Fibroblast of skin of right biceps (primary cell): ENCODE data around the gene CREB3L4.
"Not testable (repeated sequence)": the region's sequence is repeated elsewhere in the genome, so short reads cannot be mapped to it uniquely, and the experiment has no call there.

Experiments used
- DNase-seq: peaks from one replicate; pipeline ENCODE4 v3.0.0-alpha.2; 2013

The CREB3L4 gene

DNA sequence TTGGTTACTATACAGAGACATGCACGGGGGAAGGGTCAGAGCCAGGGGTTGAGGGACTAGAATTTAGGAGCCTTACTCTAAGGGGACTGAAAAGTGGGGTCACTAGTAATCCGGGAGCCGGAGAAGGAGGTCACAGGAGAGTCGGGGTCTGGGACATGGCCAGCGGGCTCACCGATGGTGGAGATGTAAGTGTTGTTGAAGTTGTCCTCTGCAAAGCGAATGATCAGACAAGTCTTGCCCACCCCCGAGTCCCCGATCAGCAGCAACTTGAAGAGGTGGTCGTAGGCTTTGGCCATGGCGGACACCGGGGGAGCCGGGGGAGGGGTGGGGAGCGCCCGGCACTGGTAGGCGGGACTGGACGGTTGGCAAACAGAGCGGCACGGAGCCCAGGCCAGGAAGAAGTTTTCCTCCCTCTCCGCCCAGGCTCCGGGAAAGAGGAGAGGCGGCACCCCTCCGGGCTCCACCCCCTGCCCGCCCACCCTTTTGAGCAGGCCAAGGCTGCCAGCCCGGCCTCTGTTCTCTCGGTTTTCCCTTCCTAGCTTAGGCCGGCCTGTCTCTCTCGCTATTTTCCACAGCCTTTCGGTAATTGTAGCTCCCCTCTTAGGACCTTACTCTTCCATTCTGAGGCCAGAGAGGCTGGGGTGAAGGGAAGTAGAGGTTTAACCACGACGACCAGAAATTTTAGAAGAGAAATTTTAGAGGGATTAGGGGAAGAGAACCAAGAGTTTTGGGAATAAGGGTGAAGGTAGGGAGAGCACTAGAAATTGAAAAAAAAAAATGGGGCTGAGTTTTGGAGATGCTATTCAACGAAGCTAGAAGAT lies 18.4 kb downstream of the CREB3L4 start, which contains the start of gene RAB13:
TSS of gene RAB13 (minus strand) at position 399 of the 821 bp plus-strand sequence. CDS start at position 296, 103 bp downstream.
- DNase-seq: peak; percentile 89

- DNase-seq: no peak
Measured at GRCh38 chr1:153987621-153988020, 19.9 kb downstream of the CREB3L4 start.

DNA sequence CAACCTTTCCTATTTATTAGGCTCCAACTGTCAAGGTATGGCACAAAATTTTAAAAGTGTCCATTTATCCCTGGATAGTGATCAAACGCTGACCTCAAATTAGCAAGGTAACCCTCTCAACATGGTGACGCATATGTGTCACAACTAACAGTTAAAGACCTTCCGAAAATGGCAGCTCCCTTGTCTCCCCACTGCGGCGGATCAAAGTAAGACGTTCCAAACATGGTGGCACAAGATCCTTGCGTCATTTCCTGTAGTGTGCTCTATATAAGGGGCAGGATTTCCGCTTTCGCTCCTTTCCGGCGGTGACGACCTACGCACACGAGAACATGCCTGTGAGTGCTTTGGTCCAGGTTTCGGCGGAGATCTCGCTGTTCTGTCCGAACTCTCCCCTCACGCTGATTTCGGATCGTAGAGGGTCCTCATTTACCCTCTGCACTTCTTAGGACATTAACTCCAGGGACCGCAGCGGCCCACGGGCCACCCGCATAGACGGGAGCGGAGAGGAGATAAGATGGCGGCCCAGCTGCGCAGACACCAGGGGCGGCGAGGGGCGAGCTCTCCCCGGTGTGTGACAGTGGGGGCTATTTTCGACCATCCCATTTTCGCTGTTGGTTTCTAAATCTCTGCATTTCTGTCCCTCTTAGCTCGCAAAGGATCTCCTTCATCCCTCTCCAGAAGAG lies 22.9 kb downstream of the CREB3L4 start, which contains the start of gene RPS27:
TSS of gene RPS27 (plus strand) at position 295 of the 683 bp plus-strand sequence. CDS start at position 330, 35 bp downstream.
- peak; percentile 99 for DNase-seq

DNA sequence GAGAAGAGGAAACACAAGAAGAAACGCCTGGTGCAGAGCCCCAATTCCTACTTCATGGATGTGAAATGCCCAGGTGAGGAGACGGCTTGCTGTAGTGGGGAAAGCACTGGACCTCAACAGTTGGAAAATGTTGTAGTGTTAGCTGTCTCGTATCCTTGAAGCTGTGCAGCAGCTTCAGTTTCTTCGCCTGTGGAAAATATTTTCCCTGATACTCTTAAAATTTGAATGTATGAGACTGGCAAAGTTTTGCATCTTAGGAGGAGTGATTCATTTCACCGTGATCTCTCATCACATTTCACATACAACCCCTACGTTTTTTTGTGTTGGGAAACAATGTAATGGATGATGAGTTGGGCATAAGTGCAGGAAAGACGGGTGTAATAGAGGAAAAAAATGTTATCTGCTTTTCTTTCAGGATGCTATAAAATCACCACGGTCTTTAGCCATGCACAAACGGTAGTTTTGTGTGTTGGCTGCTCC lies 23.5 kb downstream of the CREB3L4 start:
- no peak for DNase-seq

GRCh38 chr1:153991806-153992205 lies 24.1 kb downstream of the CREB3L4 start:
- no peak for DNase-seq

DNA sequence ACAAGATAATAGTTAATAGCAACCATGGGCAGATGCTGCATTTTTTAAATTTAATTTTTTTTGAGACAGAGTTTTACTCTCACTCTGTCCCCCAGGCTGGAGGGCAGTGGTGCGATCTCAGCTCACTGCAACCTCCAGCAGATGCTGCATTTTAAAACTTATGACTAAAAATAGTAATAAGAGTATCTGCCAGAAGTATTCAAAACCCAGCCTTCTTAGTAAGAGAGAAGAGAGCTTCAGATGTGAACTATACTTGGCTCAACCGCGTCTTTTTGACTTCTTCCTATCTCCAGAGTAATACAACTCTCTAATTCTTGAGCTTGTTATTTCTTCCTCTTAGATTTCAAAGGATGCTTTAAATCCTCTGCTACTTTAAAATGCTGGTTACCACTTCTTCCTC lies 27.5 kb downstream of the CREB3L4 start:
- DNase-seq: no peak

DNA sequence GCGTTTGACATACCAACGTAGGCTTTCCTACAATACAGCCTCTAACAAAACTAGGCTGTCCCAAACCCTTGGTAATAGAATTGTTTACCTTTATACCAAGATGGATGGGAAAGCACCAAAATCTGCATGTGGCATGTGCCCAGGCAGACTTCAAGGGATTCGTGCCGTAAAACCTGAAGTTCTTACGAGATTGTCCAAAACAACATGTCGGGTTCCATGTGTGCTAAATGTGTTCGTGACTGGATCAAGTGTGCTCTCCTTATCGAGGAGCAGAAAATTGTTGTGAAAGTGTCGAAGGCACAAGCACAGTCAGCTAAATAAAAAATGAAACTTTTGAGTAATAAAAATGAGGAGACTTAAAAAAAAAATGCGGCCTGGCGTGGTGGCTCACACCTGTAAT lies 27.9 kb downstream of the CREB3L4 start:
- DNase-seq: no peak

GRCh38 chr1:153996882-153997281 lies 29.2 kb downstream of the CREB3L4 start:
- not testable (repeated sequence) for DNase-seq

- no peak for DNase-seq
Measured at GRCh38 chr1:154000420-154000819, 32.7 kb downstream of the CREB3L4 start.

DNA sequence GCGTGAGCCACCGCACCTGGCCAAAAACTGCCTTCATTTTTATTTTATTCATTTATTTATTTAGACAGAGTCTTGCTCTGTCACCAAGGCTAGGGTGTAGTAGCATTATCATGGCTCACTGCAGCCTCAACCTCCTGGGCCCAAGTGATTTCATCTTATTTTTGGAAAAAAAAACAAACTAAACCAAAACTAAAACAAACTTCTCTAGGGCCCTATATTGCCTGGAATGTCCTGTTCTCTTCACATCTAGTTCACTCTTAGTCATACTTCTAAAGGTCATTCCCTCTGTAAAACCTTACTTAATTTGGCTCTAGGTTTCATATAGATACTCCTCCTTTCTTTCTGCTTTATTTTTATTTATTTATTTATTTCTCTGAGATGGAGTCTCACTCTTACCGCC lies 38.4 kb downstream of the CREB3L4 start:
- peak; percentile 50 for DNase-seq

GRCh38 chr1:154012129-154012528 lies 44.4 kb downstream of the CREB3L4 start:
- DNase-seq: no peak

DNA sequence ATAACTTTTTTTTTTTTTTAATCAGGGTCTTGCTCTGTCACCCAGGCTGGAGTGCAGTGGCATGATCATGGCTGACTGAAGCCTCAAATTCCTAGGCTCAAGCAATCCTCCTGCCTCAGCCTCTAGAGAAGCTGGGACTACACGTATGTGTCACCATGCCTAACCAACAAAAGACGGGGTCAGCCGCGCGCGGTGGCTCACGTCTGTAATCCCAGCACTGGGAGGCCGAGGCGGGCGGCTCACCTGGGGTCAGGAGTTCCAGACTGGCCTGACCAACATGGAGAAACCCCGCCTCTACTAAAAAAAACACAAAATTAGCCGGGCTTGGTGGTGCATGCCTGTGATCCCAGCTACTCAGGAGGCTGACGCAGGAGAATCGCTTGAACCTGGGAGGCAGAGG lies 44.8 kb downstream of the CREB3L4 start:
- DNase-seq: not testable (repeated sequence)

GRCh38 chr1:154014154-154014907 lies 46.6 kb downstream of the CREB3L4 start:
- peak; percentile 53 for DNase-seq

DNA sequence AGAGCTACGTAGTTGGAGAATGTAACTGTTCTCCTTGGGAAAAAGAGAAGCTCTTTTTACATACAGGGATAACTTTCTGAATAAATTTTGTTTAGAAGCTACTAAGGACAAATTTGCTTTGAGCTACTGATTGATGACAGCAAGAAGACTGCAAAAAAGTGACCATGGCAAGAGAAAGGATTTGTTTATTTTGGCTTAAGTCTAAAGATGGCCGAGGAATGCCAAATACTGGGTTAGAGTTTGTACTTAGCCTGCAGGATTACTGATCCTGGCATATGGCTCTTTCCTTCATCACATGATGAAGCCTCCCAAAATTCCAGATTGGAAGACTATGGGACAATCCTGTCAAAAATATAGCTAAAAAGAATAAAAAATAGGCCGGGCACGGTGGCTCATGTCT lies 51.6 kb downstream of the CREB3L4 start:
- no peak for DNase-seq

GRCh38 chr1:154019940-154020339 lies 52.2 kb downstream of the CREB3L4 start:
- no peak for DNase-seq
